Measurements from ENCODE around the gene CHST9.
"Not testable (repeated sequence)": the region's sequence is repeated elsewhere in the genome, so short reads cannot be mapped to it uniquely, and the experiment has no call there.

Gene CHST9

DNA sequence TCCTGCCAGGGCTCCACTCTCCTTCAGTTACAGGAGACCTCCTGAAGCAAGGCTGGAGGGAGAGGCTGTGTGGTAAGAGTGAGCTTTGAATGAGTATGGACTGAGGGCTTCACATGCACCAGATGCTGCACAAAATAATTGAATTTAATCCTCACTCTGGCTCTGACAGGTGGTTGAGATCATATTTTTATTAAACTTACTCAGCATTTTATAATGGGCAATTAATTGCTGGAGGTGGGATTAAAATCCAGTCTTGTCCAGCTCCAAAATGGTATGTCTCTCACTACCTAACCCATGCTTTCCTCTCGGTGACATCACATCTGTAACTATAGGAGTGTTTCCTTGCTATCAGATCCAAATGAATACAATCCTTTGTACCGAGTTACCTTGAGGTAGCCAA, 253.4 kb downstream of the CHST9 start:
- DNase-seq (ENCODE audit: low read depth in 2 of 2) = no peak

DNA sequence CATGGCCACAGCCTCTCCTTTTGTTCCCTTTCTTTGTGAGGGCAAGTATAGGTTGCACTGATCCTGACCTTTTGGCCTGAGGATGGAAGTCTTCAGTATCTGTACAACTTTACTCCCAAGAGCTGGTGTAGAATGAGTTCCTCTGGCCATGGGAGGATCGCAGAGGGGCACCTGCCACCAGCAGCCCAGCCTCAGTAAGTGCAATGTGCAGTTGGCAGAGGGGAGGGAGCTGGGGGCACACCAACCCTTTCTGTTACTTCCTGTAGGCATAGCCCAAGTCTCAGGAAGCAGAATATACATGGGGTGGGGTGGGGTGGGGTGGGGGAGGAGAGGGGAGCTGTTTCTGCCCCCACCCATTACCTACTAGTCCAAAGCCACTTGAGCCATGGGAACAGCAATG, 254.5 kb downstream of the CHST9 start:
- no peak for DNase-seq (ENCODE audit: low read depth in 2 of 2)

DNA sequence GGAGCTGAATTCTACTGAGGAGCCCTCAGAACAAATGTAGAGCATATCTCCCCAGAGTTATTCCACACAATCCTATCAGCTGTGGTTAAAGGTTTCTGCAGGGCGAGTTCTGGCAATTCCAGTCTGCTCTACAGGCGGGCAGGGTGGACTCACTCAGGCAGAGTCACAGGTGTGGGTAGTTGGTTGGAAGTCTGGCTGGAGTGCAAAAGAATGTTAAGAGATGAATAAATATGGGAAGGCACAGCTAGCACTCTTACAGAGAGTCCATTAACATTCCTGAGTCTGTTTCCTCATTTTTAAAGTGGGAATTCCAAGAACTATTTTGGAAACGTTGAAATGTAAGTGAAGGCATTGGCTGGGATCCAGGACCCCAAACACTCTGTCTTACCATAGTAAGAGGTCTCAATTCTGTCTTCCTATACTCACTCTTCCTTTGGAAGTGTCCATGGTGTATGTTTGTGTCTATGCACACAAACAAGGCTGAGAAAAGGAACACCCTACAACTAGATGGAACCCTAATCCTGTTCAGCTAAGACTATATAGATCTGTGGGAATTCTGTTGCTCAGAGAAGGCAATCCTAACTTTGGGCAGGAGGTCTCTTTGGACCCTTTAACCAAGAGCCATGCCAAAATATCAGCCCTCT, 256.3 kb downstream of the CHST9 start:
- DNase-seq (ENCODE audit: low read depth in 2 of 2) = no peak

DNA sequence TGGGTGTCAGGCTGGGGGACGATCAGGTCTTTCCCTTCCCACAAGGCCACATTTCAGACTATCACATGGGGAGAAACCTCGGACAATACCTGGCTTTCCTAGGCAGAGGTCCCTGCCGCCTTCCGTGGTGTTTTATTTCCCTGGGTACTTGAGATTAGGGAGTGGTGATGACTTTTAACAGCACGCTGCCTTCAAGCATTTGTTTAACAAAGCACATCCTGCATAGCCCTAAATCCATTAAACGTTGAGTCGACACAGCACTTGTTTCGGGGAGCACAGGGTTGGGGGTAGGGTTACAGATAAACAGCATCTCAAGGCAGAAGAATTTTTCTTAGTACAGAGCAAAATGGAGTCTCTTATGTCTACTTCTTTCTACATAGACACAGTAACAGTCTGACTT, 257.3 kb downstream of the CHST9 start:
- not testable (repeated sequence) for DNase-seq (ENCODE audit: low read depth in 2 of 2)

DNA sequence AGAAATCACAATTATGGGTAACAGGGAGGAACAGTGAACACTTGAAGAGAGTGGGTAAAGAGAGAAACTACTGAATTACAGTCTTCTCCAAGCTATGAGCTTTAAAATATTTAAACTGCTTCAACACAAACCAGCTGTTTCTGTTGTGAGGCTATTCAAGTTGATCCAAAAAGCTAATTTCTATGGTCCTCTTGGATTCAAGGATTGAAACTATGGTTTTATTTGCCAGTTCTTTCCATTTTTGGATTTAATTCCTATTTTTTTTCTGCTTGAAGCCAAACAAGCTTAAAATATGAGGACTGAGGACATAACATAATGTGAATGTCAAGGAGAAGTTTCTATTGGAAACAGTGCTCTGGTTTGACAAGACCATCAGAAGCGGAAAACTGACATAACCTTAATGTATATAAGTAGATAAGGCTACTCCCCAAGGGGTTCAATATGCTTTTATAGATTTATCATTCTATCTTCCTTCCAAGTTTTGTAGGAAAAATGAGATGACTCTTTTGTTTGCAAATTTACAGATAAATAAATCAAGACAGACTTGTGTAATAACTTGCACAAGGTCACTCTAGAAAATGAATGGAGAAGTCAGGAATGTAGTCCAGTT, 258.9 kb downstream of the CHST9 start:
- no peak for DNase-seq (ENCODE audit: low read depth in 2 of 2)

DNA sequence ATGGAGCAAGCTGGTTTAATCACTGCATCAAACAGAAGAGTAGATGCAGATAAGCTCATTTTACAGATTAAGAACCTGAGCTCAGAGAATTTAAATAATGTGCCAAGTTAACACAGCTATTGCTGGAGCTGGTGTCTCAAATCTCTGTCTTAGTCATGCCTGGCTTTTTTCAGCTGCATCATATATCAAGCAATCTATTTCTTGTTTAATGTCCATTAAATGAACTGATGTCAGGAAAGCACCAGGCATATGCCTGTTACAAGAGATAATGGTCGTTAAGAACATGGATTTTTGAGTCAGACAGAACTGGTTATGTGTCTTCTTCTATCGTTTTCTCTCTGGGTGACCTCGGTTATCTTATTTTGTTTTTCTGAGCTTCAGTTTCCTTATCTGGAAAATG, 259.8 kb downstream of the CHST9 start:
- no peak for DNase-seq (ENCODE audit: low read depth in 2 of 2)

DNA sequence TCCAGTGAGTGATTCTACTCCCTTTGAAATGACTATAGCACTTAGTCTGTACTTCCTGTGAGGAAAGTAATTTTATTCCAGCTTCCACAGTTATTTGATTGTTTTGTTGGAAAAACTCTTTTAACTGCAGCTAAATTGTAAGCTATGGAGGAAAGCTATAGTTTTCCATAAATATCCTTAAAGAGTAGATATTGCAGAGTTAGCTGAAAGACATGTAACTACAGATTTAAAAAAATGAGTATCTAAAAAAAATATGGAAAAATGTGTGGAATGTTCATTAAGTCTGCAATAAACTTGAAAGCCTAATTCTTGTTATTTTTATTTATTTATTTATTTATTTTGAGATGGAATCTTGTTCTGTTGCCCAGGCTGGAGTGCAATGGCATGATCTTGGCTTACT, 262.8 kb downstream of the CHST9 start:
- no peak for DNase-seq (ENCODE audit: low read depth in 2 of 2)

DNA sequence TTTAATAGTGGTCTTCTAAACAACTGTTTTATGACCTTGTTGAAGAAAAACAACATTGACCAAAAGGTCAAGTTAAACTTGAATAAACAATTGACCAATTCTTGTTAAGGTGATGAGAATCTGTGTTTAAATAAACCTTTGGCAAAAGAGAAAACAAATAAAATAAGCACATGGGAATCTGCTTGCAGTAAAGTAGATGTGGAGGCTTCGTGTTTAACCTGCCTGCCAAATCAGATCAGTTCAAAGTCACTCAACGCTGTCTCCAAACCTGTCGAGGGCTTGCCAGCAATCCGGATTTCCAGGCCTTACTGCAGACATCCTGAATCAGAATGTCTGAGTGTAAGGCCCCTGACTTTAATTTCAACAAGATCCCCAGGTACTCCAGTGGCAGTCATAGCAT, 264.5 kb downstream of the CHST9 start:
- DNase-seq (ENCODE audit: low read depth in 2 of 2) = no peak

DNA sequence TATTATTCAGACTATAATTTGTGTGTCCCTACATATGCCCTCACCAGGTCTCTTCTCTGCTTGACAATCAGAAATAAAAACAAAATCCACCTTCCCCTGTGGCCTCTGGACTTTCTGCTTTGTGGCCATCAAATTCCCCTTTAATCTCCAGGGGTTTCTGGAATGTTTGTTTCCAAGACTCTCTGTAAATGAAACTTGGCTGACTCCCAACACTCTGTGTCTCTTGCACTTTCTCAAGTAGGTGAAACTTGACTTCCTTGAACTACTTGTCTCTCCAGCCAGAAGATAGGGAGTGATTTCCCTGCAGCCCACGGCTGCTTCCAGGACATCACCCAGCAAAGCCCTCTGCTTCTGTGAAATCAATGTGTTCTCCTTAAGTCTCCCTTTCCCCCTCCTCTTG, 265.5 kb downstream of the CHST9 start:
- DNase-seq (ENCODE audit: low read depth in 2 of 2) = no peak

DNA sequence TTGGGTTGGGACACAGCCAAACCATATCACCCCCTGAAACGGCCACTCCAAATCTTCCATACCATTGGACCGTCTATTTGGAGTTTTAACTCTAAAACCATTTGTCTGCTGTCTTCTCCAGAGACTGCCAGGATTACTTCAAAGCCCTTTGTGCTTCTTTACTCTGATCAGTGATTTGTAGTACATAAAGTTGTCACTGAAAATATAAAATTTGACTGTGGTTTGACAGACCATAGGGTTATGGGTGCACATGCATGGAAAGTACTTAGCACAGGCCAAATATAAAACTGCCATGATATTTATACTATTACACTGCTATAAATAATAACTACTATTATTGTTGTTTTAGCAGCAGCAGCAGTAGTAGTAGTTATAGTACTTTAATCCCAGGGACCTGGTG, 265.9 kb downstream of the CHST9 start:
- no peak for DNase-seq (ENCODE audit: low read depth in 2 of 2)

DNA sequence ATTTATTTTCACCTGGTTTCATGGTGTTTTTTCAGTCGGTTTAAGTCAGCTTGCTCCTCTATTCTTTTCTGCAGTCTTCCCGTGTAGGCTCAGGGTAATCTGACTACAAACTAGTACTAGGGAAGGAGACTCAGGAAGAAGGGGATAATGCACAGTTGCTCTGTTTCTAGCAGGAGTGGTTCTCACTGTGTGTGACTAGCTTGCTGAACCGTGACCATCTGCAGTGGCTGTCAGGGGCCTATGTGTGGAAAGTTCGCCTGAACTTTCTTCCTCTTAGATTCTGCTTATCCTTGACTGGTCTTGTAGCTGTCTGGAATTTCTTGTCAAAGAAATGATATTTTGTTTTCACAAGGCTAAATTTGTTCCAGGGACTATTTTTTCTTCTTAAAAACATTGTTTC, 273.3 kb downstream of the CHST9 start:
- no peak for DNase-seq (ENCODE audit: low read depth in 2 of 2)

DNA sequence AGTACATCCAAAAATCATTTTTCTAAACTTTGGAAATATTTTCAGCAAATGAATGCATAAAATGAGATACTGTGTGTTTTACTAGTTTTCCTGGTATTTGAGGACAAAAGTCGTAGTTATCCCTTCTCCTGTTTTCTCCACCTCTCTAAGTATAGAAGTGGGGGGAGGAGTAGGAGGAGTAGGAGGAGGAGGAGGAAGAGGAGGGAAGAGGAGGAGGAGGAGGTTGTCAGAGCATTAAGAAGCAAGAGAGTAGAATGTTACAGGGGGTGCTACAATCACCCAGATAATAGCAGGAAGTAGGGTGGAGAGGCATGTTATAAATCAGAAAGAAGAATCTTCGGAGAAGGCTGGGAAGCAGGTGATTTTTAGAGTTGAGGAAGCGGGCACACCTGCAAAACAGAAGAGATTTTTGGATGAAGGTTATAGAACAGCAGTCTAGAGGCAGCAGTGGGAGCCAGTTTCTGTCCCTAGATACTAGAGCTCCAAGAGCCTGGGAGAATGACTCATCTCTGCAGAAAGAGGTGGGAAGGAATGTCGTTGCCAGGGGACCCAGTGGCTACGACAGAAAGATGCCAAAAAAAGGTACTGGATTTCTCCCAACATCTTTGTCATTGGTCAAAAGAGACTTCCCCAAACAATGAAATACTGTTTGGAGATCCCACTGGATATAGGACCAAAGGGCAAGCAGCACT, 275.4 kb downstream of the CHST9 start:
- no peak for DNase-seq (ENCODE audit: low read depth in 2 of 2)

DNA sequence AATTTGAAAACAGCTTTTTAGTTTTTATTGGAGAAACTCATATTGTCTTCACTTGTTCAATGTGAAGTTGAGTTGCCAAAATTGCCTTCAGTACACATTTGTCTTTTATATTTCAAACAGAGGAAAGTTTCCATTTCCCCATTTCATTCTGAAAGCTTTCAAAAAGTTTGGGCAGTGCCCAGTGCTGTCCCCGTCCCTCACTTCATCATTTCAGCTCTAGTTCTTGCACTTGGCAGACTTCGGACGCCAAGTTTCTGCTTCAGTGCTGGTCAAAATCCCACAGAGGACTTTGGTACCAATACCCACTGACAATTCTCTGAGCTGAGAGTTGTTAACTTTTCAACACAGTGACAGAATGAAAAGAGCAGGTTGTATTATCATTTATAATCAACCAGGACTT, 276.2 kb downstream of the CHST9 start:
- no peak for DNase-seq (ENCODE audit: low read depth in 2 of 2)

DNA sequence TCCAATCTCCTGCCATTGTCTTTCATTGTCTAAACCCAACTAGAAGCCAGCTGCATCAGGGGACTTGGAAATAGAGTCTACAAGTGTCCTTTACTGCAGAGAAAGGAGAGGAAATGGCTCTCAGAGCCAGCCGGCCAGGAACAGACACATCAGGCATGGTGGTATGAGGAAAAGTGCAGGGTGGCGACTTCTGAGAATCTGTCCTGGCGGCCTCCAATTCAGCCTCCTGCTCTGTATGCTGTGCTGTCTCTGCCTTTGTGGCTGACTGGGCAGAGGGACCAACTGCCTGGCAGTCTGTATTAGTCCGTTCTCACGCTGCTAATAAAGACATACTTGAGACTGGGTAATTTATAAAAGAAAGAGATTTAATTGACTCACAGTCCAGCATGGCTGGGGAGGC, 282.8 kb downstream of the CHST9 start:
- no peak for DNase-seq (ENCODE audit: low read depth in 2 of 2)

DNA sequence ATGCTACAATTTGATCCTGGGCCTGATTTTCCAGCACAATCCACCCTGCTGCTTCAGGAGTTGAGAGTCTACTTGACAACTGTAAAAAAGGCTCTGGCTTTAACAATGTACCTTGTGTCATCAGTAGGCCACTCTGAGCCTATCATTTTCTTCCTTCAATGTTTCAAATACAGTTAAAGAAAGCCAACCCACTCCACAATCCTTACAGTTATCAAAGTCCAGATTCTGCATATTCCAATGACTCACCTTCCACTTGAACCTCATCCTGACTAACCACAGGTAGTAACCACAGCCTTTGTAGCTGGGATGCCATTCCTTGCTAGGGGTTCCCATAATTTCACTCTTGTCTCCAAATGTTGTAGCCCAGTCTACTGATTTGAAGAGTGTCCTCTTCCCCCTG, 284.1 kb downstream of the CHST9 start:
- no peak for DNase-seq (ENCODE audit: low read depth in 2 of 2)

DNA sequence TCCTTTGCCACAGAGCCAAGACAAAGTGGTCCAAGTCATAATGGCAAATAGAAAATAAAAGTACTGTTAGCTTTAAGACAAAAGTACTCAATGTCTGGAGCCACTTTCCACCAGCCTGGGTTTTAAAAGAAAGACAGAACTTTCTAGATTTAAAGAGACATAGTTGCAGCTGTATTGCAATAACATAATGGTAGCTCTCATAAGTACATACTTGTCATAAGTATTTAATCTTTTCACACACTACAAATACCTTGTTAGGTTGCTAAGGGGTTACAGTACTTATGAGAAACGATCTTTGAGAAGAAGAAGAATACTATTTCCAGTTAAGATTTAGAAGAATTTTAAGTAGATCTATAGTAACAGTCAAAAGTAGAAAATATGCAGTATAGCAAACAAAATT, 290.7 kb downstream of the CHST9 start:
- DNase-seq (ENCODE audit: low read depth in 2 of 2) = no peak

DNA sequence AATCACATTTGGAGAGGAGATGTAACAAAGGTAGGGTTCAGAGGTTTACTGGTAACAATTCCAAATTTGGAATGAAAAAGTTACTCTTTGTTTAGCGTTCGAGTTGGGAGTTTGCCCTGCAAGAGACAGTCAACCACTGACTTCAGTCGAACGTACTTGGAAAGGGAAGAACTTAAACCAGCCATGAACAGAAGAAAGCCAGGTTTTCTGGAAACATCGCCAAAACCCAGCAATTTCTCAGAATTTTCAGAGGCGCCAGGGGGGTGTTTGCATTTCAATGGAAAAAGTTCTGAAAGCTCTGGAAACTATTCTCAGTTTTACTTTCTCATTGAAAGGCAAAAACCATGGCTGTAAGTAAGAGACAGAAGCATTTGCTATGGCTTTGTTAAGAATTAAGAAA, 291.1 kb downstream of the CHST9 start:
- DNase-seq (ENCODE audit: low read depth in 2 of 2) = no peak

DNA sequence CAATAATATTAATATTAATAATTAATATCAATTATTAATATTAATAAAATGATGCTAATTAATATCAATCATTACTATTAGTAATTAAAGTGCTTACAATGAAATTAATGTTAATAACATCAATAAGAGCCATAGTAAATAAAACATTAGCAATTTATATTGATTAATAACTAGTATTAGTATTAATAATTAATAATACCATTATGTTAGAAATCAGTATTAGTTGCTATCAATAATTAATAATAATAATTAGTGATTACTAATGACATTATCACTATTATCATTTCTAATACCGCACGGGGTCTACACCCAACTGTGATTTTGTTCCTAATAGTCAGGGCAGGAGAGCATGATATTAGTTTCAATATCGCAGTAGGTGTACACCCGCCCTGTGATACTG, 296.8 kb downstream of the CHST9 start:
- no peak for DNase-seq (ENCODE audit: low read depth in 2 of 2)

DNA sequence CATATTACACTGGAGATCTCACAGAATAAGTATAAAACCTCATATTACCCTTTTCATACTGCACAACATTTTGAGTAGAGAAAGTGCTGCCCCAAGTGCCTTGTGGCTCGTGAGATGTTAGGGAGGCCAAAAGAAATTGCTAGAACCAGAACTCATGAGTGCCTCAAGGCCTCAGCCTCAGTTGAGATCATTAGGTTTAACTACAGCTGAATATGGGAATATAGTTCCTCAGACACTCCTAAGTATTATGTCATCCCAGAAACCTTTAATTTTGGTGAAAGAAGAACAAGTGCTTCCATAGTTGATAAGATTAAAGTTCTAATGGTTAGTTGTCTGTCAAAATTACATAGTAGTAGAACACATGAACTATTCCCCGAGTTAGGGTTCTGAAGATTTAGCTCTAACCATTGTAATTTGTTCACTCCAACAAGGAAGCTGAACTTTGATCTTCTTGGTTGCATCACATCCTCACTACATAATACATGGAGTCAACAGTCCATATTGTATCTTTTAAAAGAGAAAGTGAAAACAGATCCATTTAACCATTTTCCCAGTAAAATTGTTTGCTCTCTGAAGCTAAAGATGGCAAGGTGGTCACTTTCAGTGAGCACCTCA, 310.0 kb downstream of the CHST9 start:
- DNase-seq (ENCODE audit: low read depth in 2 of 2) = no peak

DNA sequence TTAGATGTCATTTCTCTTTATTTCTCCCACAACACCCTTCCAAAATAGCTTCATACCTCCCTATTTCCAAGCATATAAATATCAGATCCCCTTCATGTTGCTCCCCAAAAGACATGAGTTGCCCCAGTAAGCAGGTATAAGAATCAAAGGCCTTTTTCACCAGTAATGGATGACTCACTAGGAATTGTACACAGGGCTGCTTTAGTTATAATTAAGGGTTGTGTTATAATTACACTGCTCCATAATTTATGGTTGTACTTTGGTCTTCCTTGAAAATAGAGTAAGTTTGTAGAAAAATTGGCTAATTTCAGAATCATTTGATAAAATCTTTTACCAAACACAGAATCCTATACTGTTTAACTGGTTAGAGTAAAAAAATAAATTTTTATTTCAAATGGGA, 310.8 kb downstream of the CHST9 start:
- DNase-seq (ENCODE audit: low read depth in 2 of 2) = no peak

DNA sequence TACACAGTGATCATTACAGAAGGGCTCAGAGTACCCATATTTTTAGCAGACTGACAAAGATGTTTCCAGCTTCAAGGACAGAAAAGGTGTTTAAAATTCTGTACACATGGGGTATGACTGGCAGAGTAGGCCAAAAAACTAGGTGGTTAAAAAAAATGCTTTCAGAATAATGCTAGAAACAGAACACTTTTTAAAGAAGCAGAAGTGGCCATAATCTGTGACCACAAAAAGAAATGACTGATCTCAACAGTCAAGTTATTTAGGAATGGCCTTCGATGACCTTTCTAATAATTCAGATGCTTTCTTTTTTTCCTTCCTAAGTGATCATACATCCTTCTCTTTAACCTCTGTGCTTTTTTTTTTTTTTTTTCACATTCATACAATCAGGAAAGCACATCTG, 315.5 kb downstream of the CHST9 start:
- no peak for DNase-seq (ENCODE audit: low read depth in 2 of 2)

DNA sequence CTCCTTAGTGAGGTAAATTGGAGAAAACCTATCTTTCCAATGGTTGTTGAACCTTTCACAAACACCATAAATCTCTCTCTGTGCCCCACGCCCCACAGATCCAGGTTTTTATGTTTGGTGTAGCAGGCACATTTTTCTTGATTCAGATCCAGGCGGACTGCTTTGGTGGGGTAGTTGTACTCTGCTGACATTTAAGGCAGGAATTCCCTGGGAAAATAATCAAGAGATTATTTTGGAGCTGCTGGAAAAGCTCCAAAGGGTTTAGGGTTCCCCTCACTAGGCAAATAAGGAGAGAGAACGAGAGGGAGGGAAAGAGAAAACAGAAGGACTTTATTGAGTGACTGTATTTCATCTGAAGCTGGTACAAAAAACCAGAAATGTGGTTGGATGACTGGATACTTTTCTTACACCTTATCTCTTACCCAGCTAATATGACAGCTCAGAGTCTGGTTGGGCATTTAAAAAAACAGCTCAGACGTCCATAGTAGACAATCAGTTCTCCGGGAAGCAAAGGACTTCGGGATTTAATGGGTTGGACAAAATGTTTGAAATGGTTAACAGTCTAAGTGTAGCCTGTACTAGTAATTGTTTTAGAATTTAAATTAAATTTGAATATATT, 316.0 kb downstream of the CHST9 start:
- no peak for DNase-seq (ENCODE audit: low read depth in 2 of 2)

DNA sequence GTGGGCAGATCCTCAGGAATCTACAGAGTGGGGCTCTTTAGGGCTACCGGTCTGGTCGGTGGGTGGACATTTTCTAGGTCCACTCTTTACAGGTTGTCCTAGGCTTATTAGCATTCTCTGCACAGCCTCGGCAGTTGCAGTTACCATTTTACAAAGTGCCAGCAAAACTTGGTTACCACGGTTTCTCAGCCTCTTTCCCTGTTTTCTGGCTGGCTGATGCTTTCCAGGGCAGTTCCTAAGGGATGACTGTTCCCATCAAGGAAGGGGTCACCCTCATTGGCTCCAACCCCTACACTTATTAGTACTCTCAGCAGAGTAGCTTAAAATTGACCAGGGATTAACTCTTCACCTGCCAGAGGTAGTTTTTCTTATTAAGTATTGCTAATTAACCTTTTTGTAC, 317.6 kb downstream of the CHST9 start:
- no peak for DNase-seq (ENCODE audit: low read depth in 2 of 2)
